CD4-positive, alpha-beta T cell treated with Interleukin-2 at 100 ng/mL for 4 hours (primary cell): ENCODE data around the gene VIPR2.

Experiments used
- DNase-seq: peaks from one replicate; pipeline ENCODE4 v3.0.0-alpha.2; 2020; ENCODE audit warnings: low spot score

The VIPR2 gene

GRCh38 chr7:159064816-159065510 is 79.7 kb downstream of the VIPR2 start:
- no peak for DNase-seq

- no peak for DNase-seq
Observed at GRCh38 chr7:159064121-159064815, 80.4 kb downstream of the VIPR2 start.

- DNase-seq, result no peak
Observed at GRCh38 chr7:159063046-159063840, 81.4 kb downstream of the VIPR2 start.

GRCh38 chr7:159062569-159062968 is 82.1 kb downstream of the VIPR2 start:
- no peak for DNase-seq

GRCh38 chr7:159061674-159062212 is 82.9 kb downstream of the VIPR2 start:
- no peak for DNase-seq

GRCh38 chr7:159061209-159061608 is 83.5 kb downstream of the VIPR2 start:
- DNase-seq, result no peak

GRCh38 chr7:159060440-159060839 is 84.2 kb downstream of the VIPR2 start:
- DNase-seq, result no peak

GRCh38 chr7:159059629-159060028 is 85.0 kb downstream of the VIPR2 start:
- no peak for DNase-seq

- DNase-seq, result no peak
Observed at GRCh38 chr7:159057647-159058046, 87.0 kb downstream of the VIPR2 start.

- DNase-seq, result no peak
Observed at GRCh38 chr7:159056737-159057136, 87.9 kb downstream of the VIPR2 start.

- DNase-seq, result no peak
Observed at GRCh38 chr7:159051916-159052315, 92.8 kb downstream of the VIPR2 start.

- DNase-seq, result no peak
Observed at GRCh38 chr7:159050704-159051103, 94.0 kb downstream of the VIPR2 start.

- no peak for DNase-seq
Observed at GRCh38 chr7:159049266-159050025, 95.2 kb downstream of the VIPR2 start.

GRCh38 chr7:159048656-159049055 is 96.0 kb downstream of the VIPR2 start:
- DNase-seq, result no peak

- DNase-seq, result no peak
Observed at GRCh38 chr7:159047536-159047935, 97.1 kb downstream of the VIPR2 start.

GRCh38 chr7:159046300-159046699 is 98.4 kb downstream of the VIPR2 start:
- no peak for DNase-seq

- no peak for DNase-seq
Observed at GRCh38 chr7:159045839-159046238, 98.8 kb downstream of the VIPR2 start.

GRCh38 chr7:159042581-159043101 is 102.0 kb downstream of the VIPR2 start:
- no peak for DNase-seq

GRCh38 chr7:159042103-159042502 is 102.6 kb downstream of the VIPR2 start:
- DNase-seq, result no peak

- no peak for DNase-seq
Observed at GRCh38 chr7:159040912-159041711, 103.6 kb downstream of the VIPR2 start.

GRCh38 chr7:159040146-159040545 is 104.5 kb downstream of the VIPR2 start:
- DNase-seq, result no peak
